NCI-H1092 treated with DMSO at 0.1 percent for 48 hours (cell line): ENCODE results near the gene CENPO.
"Not testable (repeated sequence)": the region's sequence is repeated elsewhere in the genome, so short reads cannot be mapped to it uniquely, and the experiment has no call there.

ENCODE experiments used
- DNase-seq: peaks from one replicate; lab custom pipeline; 2025; lab: John Stamatoyannopoulos, UW

Gene CENPO

GRCh38 chr2:24824071-24824588 is 30.9 kb downstream of the CENPO start:
- no peak for DNase-seq

DNA sequence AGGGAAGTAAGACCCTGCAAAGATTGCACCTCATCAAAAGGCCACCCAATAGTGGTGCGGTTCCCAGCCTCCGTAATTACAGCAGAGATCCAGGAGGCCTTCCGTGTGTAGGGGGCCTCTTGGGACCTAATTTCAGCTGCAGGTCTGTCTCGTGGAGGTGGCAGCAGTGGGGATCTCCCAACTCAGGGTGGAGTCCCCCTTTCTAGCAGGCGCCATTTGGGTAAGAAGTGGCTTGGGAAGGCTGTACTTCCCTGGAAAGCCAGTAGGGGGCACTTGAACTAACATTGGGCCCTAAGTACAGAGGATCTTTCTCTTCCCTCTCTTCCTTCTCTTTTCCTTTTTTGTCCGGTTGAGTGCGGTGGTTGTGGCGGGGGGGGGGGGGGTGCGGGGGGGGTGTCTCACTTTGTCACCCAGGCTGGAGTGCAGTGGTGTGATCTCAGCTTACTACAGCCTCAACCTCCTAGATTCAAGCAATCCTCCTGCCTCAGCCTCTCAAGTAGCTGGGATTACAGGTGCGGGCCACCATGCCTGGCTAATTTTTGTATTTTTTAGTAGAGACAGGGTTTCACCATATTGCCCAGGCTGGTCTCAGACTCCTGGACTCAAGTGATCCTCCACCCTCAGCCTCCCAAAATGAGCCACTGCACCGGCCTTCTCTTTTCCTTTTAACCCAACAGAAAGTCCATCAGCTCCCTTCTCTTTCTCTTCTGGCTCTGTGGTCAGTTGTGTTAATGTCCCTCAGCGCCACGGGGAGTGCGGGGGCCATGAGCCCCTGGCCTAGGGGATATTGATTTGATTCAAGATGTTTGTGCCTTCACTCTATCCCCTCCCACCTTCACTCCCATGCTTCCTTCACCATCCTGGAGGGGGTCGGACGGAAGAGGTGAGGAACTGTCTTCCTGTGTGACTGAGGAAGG is 32.0 kb downstream of the CENPO start:
- no peak for DNase-seq

GRCh38 chr2:24825883-24826772 is 32.9 kb downstream of the CENPO start:
- DNase-seq: no peak

GRCh38 chr2:24826773-24827145 is 33.5 kb downstream of the CENPO start:
- DNase-seq: no peak

DNA sequence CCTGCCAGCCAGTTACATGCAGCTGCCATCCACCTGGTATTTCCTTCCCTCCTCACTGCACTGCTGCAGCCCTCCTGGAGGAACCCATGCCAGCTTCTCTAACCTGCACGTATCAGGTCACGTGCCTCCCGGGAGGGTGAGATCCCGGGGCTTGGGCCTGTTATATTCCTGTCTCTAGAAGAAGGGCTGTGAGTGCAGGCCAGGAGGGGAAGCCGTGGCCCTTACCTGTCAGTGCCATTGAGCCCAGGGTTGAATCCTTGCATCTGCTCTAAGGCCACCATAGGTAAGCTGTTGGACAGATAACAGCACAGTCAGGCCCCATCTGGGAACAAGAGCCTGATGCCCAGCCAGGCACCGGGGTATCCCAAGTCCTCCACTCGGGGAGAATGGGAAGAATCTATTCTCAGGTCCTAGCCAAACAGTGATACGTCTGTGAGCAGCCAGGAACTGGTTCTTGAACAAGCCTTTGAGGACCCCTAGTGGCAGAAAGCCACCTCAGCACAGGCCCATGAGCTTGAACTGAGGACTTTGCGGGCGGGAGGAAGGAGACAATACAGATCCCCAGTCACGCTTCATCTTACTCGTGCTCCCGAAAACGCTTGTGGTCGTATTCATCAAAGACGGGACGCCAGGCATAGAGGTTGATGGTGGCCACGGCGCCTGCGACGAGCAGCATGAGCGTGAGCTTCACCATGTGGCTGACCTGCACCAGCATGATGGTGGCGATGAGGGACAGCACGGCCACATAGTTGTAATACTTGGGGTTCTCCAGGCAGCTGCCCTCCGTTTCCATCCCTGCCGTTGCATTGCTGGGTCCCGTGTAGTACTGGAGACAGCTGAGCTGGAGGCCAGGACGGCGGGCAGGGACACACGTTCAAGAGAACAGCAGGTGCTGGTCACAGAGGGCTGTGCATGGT is 34.4 kb downstream of the CENPO start:
- DNase-seq: peak; percentile 51

GRCh38 chr2:24828238-24828996 is 35.2 kb downstream of the CENPO start:
- DNase-seq: no peak

DNA sequence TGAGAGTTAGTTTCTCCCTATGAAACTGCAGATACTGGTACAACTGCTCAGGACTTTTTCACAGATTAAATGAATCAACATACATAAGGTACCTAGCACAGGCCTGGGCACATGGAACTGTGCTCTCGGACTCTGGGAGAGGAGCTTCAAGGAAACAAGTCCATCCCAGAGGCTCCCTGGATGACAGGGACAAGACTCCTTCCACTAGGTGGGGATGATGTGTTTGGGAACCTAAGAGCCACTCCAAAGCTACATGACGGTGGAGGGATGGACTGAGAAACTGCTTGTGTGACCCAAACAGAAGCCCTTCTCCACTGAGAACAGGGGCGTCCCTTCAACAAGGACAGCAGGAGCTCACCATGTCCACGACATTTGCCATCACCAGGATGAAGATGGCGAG is 37.1 kb downstream of the CENPO start:
- no peak for DNase-seq

GRCh38 chr2:24830786-24831185 is 37.6 kb downstream of the CENPO start:
- no peak for DNase-seq

- no peak for DNase-seq
These were observed 38.2 kb downstream of the CENPO start for GRCh38 chr2:24831221-24832072.

- no peak for DNase-seq
These were observed 38.8 kb downstream of the CENPO start for GRCh38 chr2:24832073-24832461.

GRCh38 chr2:24832521-24832920 is 39.3 kb downstream of the CENPO start:
- no peak for DNase-seq

DNA sequence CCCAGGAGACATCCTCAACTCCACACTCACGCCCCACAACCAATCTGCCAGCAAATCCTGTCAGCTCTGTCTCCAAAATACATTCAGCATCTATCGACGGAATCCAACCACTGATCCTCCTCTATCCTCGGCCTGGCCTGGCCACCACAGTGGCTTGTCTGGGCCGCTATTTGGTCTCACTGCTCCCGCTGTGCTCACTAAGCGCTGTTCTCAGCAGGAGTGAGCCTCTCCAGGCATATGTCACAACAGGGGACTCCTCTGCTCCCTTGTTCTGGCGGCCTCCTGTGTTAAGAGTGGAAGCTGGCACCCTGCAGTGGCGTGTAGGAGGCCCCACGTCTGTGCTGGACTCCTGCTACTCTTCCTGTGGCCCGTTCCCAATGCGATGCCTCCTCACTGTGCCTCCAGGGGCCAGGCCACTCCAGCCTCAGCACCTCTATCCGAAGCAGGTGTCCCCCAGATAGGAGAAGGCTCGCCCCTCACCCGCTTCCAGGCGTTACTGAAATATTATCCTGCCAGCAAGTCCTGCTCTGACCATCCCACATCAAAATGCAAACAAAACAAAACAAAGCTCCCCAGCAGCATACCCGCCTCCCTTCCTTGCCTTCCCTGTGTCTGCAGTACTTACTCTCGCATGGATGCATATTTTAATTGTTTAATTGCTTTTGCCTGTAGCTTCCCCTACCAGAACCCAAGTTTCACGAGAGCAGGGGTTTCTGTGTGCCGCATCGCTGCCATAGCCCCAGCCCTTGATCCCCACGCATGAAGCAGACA is 39.9 kb downstream of the CENPO start:
- DNase-seq: no peak

DNA sequence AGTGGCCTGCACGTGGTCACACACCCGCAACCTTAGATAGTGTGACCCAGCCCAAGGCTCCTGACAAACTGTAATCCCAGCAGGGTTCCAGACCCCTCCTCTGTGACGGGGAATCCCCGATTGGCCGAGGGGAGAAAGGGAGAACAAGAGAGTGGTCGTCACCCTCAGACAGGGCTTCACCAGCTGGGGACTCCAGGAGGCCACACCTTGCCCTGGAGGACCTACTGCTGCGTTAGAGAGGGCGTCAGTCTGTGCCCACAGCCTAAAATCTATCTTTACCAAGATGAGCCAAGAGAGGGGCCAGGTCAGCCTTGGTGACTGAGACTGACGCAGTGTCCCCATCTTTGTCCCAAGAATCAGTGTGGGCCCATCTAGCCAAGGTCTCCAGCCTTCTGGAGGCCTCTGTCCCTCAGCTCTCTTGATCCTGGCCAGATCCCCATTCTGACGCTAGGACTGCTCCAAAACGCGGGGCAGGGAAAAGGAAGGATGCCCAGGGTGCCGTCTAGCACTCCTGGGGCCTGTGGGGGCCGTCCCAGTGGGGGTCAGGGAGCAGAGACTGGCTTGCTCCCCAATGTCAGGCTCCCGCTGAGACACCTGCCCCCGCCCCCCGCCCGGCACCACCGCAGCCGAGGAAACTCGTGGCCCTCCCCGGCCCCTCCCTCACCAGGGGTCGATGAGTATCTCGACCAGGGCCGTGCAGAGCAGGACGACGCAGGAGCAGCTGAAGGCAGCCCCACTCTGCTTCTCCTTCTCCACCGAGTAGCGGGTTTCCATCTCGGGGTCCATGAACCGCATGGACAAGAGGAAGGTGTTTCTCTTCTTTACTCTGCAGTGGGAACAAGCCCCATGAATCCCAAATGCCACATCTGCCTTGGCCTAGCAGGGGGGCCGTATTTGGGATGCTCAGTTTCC is 40.9 kb downstream of the CENPO start:
- no peak for DNase-seq

DNA sequence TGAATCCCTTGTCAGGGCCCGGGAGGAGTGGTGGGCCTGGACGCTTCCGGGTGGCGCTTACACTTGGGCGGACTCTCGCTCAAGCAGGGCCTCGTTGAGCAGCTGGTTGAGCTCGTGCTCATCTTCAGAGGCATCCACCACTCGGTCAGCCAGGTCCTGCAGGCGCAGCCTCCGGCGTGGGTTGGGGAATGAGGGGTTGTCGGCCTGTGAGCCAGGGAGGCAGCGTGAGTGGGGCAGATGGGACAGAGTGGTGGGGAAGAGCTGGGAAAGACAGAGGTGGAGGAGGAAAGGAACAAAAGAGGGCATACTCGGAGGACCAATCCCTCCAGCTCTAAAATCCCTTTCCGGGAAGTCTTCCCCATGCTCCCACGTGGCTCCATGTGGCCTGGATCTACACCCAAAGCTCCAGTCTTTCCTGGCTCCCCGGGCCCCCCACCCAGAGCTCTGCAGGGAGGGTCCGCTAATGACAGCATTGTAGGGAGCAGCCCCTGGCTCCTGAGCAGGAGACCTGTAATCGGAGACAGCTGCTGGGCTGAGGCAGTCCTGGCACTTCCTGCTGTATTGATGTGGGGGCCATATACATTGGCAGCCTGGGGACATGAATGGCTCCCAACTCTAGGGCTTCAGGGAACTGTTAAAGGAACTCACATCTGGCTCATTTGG is 41.6 kb downstream of the CENPO start:
- DNase-seq: no peak

- DNase-seq: not testable (repeated sequence)
These were observed 42.2 kb downstream of the CENPO start for GRCh38 chr2:24835411-24835810.

DNA sequence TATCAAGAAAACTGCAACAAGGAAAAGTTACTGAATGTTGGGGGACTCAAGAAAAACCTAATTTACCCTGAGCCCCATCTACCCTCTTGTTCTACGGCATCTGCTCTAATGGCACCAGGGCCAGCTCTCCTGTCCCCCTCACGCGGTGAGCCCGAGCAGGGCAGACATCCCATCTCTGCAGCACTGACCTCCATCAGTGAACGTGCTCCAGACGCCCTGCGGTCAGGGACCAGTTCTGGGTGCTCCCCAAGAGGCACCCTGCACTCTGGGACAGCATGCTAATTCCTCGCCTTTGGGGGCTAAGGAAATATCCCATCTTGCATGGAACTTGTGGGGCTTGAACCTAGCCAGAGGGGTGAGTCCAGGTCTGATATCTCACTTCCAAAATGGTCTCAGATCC is 43.0 kb downstream of the CENPO start:
- DNase-seq: no peak

DNA sequence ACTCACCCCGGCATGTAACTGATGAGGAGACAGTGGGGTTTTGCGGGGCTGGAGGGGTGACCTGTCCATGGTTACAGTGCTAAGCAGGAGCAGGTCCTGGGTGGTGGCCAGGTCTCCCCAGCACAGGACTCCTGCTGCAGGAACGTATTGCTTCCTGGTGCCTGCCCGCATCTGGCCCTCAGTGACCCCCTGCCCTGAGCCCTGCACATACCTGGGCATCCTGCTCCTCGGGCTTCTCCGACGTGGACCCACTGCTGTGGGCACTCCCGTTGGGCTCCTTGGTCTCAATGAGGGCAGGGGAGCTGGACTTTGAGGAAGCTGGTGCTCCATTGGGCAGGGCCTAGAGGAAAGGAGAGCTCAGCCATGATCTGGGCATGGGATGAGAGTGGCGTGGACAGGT is 43.5 kb downstream of the CENPO start:
- DNase-seq: no peak
